Activated CD4-positive, alpha-beta T cell treated with anti-CD3 and anti-CD28 coated beads, Interleukin-2, amount 50 U/mL, for 16 hours (primary cell): ENCODE data around the gene G0S2.
A peak's percentile ranks its signal among the peaks of the same experiment; 100 is the strongest.

Experiments
- DNase-seq: peaks from one replicate; pipeline ENCODE4 v3.0.0-alpha.2; 2020

G0S2 gene, protein sequence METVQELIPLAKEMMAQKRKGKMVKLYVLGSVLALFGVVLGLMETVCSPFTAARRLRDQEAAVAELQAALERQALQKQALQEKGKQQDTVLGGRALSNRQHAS

GRCh38 chr1:209674957-209675564 is at the start of gene G0S2:
TSS of gene G0S2 (plus strand) at chr1:209675412. CDS start at chr1:209675685, 273 bp downstream.
- peak; percentile 58 for DNase-seq

DNA sequence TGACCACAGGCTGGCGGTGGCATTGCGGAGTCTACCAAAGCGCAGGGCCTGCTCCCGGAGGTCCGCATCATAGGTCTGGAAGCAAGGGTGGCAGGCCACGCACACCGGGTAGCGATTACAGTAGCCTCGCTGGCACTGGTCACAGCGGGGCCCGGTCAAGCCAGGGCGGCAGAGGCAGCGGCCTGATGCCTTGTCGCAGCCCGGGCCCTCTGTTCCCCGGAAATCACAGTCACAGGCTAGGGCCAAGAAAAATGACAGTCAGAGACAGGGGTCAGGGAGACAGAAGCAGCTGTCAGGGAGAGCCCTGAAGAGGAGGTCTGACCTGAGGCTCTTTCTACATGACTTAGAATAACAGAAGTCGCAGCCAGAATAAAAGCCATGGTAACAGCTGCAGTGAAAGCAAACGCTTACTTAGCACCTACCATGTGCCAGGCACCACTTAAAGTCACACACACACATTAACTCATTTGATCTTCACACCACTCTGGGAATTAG is 49.4 kb upstream of the G0S2 start:
- DNase-seq, result no peak

DNA sequence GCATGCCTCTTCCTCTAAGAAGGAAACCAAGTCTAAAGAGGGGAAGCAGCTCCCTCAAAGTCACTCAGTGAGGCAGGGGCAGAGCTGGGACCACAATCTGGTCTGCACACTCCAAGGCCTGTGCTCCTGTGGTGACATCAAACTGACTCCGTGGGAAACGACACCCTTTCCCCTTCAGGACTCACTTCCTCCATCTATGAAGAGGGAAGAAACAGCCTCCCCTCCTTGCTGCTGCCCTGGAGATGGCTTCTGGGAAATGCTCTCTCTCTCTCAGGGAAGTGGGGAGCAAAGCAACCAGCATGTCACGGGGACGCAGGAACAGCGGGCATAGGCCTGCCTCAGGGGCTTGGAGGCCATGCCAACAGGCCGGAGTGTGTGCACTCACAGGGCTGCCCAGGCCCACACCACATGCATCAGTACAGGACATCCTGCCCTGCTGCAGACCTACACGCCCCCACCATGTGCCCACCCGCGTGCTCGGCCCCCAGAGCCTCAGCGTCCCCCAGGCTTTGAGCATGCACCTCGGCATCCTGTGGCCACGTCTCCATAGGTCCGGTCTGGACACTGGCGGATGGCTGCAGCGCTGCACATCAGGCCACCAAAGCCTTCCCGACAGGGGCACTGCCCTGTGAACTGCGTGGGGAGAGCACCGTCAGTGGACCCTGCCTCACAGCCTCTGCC is 48.7 kb upstream of the G0S2 start:
- no peak for DNase-seq

- no peak for DNase-seq
Observed at GRCh38 chr1:209627027-209627731, 48.0 kb upstream of the G0S2 start.

GRCh38 chr1:209627732-209628196 is 47.4 kb upstream of the G0S2 start:
- peak; percentile 82 for DNase-seq

- peak; percentile 58 for DNase-seq
Observed at GRCh38 chr1:209628618-209629299, 46.5 kb upstream of the G0S2 start.

- no peak for DNase-seq
Observed at GRCh38 chr1:209629621-209630382, 45.4 kb upstream of the G0S2 start.

DNA sequence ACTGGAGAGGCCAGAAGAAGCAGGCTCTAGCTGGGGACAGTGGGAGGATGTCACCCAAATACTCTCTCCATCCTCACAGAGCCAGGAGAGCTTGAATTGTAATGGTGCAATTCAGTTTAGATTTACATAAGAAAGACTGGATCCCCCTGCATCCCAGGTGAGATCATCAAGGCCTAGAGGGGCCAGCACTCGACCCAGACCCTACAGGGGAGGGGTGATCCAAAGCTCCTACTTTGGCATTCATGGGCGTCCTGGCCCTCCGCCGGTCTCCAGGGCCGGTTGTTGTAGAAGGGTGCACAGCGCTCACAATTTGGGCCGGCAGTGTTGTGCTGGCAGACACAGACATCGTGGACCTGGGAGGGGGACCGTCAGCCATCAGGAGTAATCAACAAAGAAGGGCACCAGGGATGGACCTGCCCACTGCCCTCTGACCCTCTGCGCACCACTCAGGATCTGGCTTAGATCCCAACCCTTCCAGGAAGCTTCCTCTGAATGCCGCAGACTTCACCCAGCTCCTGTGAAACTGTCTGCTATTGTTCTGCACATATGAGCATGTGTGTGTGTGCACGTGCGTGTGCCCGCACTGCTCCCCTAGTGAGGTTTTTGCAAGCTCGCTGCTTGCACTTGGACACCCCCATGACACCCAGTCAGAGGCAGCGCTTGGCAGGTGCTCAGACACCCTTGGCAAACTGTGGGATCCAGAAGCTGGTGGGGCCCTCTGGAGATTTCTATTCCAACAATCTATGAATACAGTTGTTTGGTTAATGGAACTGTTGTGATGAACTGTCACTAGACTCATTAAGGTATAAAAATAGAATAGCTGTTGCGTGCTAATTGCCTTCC is 44.6 kb upstream of the G0S2 start:
- no peak for DNase-seq

DNA sequence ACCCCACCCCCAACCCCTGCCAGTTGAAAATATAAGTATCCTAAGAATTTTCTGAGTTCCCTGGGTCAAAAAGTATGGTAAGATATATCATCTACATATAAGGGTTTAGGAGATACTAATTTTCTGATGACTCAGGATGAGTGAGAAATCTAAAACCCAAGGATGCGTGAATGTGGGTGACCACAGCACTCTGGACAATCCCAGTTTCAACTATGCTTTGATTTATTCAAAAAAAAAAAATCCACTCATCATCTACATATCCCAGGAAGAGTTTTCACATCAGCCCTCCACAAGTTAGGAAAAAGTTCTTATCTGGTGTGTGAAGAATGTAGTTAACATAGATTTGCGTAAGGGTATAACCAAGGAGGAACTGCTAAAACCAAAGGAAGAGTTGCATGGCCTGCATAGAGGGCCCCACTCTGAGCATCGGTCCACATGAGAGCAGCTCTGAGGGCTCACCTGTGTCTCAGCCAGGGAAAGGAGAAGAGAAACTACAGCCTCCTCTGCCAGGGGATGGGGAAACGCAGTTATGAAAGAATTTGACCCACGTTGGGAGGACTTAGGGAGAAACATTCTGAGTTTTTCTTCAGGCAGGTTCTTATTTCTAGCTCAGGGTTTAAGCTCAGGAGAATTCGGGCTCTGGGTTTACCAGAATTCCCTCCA is 41.7 kb upstream of the G0S2 start:
- no peak for DNase-seq

GRCh38 chr1:209634005-209634737 is 41.0 kb upstream of the G0S2 start:
- DNase-seq, result no peak

GRCh38 chr1:209635850-209636249 is 39.4 kb upstream of the G0S2 start:
- DNase-seq, result no peak

DNA sequence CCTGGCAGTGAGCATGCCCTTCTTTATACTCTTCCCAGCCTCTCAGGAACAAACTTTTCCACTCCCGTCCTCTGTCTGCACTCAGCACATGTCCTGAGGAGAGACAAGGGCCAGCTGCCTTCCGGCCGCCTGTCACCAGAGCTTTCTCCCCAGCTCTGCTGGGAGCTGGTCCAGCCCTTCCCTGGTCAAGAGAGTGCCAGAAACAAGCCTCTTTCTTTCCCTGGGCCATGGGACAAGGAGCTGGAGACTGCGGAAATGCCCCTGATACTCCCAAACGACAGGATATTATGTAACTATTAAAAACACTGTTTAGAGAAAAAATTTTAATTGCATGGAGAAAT is 33.4 kb upstream of the G0S2 start:
- no peak for DNase-seq

- DNase-seq, result no peak
Observed at GRCh38 chr1:209642816-209643215, 32.4 kb upstream of the G0S2 start.

DNA sequence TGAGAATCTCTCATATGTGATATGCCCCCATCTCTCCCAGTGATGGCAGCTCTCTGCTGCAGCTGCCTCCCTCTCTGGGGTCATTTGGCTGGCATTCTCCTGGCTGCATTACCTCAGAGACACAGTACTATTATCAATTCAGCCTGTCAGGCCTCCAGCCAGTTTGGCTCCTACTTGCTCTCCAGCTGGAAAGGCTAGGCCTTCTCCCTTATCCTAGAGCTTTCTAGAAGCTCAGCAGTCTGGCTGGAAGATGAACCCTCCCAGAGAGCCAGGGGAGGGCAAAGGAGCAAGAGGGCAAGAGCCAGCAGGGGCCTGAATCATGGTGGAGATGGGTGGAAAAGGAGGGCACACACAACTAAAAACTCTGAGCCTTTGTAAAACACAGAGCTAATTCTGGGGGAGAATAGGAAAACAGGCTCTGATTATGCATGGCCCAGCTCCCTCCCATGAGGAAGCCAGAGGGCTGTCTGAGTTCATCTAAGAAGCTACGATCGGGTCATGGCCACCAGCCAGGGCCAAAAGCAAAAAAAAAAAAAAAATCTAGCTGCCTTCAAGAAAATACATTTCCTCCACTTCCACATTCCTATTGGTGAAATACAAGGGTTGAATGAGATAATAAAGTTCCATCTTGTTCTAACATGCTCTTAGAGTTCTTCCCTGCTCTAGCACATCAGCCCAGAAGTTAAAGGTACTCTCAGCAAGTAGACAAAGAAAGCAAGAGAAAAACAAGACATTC is 31.8 kb upstream of the G0S2 start:
- DNase-seq, result no peak

DNA sequence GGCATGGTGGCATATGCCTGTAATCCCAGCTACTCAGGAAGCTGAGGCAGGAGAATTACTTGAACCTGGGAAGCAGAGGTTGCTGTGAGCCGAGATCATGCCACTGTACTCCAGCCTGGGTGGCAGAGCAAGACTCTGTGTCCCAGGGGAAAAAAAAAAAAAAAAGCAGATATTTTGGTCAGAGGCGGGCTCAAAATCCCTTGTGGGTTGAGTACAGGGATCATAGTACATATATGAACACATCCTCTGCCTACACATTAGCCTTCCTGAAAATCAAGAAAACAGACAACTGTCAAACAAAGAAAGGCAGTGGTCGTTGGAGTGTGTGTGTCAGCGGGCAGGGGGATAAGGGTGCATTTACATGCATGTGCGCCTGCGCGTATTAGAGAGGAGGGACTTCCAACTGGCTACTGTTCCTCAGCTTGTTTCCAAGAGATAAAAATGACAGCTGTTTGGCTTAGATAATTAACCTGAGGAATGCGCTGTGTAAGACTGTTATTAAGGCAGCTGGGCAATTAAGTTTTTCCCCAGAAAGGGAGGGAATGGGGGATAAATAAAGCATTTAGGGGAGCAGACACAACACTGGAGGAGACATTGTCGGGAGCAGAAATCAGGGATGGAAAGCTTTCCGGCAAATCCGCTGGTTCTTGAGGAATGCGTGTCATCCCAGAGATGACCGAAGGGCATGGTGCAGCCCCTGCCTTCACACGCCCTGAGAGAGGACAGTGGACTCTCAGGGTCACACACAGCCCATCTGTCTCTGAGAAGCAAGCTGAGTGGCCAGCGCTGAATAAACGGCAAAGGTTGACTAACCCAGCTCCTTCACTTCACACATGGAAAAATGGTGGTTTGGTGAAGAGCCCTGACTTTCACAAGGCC is 29.4 kb upstream of the G0S2 start:
- no peak for DNase-seq

DNA sequence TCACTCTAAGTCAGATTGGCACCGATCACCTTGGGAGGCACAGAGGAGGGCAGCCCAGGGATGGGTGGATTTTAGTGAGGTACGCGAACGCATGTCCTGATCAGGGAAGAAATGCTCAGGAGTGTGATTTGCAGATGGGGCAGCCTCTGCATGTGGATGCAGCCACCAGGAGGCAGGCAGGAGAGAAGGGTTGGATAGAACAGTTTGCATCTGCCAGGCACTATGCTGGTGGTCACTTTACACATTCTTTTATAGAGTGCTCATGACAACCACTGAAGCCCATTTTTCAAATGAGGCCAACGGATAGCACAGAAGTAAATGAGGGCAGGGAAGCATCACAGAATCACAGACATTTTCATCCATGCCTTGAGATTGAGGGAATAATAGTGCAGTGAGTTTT is 28.7 kb upstream of the G0S2 start:
- no peak for DNase-seq

- DNase-seq, result no peak
Observed at GRCh38 chr1:209647156-209647555, 28.1 kb upstream of the G0S2 start.

- no peak for DNase-seq
Observed at GRCh38 chr1:209648346-209648745, 26.9 kb upstream of the G0S2 start.
